LNCAP (cell line): Measurements from ENCODE around the gene PNMT.
A peak's percentile ranks its signal among the peaks of the same experiment; 100 is the strongest.

Source experiments
- TF ChIP-seq, protein P1 (sequence below): fragments of 450-650 bp; IDR thresholded peaks from 2 replicates; pipeline ENCODE4 v1.5.1; 2017; ENCODE audit warnings: mild to moderate bottlenecking

Gene PNMT

DNA sequence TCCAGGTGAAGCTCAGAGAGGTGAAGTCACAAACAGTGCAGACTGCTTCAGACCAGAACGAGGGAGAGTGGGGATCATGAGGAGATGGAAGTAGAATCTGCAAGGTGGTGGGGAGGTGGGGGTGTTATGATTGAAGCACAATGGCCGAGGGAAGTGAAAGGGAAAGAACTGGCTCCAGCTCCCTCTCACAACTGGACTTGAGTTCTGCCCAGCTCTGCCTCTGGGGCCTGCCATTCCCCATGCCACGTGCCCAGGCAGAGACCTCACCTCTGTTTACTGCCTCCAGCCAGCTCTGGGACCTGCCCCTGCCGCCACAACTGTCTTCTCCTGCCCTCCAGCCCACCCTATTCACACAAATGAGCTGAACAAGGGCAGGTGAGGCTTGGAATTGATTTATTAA is 2.5 kb downstream of the PNMT start:
- TF ChIP-seq, protein P1, sequence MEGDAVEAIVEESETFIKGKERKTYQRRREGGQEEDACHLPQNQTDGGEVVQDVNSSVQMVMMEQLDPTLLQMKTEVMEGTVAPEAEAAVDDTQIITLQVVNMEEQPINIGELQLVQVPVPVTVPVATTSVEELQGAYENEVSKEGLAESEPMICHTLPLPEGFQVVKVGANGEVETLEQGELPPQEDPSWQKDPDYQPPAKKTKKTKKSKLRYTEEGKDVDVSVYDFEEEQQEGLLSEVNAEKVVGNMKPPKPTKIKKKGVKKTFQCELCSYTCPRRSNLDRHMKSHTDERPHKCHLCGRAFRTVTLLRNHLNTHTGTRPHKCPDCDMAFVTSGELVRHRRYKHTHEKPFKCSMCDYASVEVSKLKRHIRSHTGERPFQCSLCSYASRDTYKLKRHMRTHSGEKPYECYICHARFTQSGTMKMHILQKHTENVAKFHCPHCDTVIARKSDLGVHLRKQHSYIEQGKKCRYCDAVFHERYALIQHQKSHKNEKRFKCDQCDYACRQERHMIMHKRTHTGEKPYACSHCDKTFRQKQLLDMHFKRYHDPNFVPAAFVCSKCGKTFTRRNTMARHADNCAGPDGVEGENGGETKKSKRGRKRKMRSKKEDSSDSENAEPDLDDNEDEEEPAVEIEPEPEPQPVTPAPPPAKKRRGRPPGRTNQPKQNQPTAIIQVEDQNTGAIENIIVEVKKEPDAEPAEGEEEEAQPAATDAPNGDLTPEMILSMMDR, result no peak

DNA sequence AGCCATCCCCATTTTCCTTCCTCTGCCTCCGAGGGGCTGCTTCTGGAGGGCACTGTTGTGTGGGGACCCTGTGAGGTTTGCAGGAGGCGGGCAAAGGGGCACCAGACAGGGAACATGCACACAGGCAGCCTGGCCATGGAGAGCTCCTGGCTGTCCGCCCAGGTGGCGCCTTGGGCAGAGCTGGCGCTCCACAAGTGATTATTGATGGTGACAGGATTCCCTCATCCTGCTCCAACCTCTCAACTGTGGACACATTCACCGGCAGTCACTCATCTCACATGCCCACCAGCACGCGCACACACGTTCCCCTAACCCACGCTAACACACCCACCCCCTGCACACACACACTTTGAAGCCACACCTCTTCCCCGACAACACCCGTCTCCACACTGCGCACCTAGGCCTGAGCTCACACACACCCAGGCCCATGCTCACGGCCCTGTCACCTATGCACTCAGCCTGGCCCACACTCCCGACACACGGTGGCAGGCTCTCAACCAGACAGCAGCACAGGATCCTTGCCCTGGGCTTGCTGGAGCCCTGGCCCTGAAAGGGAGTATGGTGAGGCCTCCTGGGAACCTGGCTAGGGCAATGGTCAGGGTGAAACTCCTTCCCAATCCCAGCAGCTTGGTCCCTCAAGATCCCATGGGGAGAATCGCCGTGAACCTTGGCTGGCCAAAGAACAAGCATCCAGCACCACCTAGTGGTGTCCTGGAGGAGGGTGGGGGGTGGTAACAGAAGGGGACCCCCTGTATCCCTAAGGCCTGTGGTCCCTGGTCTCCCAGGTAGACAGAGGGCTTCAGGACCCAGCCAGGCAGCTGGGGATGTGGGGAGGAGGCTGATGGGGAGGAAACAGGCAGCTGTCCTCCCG is 3.6 kb downstream of the PNMT start:
- TF ChIP-seq, protein P1, result peak; percentile 61

DNA sequence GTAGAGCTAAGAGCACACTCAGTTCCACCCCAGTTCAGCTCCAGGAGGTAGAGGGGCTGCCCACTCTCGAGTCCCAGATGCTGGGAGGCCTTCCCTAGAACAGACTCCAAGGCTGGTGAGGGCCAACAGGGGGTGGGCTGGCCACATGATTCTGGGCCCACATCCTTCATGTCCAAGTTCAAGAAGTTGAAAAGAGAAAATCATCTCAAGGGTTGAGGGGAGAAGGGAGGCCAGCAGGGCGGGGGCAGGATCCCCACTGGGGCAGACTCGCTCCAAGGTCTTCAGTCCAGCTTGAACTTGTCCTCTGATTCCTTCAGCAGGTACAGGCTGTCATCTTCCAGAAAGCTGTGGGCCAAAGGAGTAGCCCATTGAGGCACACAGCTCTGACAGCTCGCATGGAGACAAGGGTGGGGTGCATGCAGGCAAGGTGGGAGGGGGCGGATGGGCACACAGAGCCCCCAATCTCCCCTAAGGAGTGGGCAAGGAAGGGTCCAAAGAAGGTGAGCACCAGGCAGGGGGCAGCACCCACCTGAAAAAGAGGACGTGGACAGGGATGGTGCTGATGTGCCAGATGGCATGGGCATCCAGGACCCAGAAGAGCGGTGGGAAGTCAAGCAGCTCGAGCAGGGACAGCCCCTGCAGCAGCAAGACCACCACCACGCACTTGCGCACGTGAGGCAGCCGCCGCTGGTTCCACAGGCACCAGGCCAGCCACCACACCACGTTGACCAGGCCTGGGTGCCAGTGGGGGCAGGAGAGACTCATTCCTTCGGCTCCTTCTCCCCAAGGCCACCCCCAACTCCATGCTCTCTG is 4.5 kb downstream of the PNMT start:
- TF ChIP-seq, protein P1, result peak; percentile 35; the same call in 1 of the 2 replicates

DNA sequence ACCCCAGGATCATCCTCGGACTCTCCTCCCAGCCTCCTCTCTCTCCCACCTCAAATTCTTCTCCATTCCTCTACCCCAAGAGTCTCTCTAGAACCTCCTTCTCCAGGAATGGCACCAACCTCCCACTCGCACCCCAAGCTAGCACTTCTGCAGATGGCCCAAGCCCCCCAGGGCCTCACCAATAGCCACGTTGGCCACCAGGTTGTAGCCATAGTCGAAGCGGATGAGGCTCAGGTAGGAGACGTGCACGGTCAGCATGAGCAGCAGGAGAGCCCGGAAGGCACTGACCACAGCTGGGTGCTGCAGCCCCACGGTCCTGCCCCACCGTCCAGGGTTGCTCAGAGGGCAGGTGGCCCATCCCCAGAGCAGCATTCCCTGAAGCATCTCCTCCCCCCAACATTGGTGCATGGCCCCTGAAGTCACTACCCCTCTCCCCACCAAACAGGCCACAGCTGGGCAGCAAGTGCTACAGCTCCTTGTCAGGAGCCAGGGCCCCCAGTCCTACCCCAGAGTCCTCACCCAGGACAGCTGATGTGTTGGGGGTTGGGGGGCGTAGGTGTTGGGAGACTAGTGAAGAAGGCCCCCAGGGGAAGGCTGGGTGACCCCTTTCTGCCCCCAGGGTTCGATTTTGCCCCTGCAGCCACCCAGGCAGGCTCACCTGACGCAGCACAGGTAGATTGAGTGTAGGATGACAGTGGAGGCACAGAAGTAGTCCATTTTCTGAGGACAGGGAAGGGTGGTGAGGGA is 5.3 kb downstream of the PNMT start:
- TF ChIP-seq, protein P1, result no peak

DNA sequence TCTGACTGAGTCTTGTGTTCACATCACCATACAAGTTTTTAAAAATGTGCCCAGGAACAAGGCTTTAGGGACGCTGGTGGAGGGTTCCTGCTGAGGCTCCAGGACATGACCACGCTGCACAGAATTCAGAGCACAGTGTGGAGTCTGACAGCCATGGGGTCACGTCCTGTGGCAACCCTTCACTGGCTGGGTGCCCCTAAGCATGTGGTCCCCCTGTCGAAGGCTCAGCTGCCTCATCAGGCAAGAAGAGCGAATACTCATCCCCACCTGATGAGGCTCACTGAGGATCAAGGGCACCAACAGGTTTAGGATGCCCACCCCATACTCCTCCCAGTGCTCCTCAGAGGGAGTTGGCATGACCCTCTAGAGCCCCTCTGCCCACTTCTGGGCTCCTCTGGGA is 5.9 kb downstream of the PNMT start:
- TF ChIP-seq, protein P1, result no peak

DNA sequence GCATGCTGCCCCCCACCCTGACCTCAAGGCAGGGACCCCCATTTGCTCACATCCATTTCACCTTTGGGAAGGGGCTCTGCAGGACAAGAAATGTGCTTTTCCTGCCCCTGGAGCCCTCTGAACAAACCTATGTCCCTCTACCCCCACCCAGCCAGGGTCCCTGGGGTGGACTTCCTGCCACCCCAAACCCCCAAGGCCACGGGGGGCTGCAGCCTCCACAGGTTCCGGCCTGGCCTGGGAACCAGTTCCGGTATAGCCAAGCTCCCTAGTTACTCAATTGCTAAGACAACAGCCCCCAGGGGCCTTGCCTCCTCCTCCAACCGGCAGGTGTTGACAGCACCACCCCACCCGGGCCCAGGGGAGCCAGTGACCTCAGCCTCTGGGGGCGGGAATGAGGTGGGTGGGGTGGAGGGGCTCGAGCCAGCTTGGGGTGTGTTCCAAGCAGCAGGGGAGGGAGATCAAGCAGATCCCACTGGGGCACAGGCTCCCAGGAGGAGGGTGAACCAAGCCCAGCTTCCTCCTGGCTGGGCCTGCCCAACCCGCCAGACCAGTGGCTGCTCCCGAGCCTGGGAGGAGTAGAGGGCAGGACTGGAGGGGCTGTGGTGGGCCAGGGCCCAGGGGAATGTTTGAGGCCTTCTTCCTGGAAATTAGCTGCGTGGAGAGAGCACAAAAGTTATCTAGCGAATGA is 6.6 kb downstream of the PNMT start:
- TF ChIP-seq, protein P1, result no peak
